Natural killer cell treated with Interleukin-12 subunit alpha and Interleukin-12 subunit beta and Interleukin-15 and Interleukin-18, amount 100 ng/mL, for 72 hours (primary cell): ENCODE measurements around the gene BTBD1. TPM values are rescaled to one million over a fixed set of nuclear protein-coding genes. Genes with fewer than 3 reads are reported as not detected.

ENCODE experiments used
- ATAC-seq, 2 donors: fragments of 150-1000 bp; cut with Tn5 transposase in 1 of 2; sonication (Bioruptor Pico), chemical (Tn5 transposase) in 1 of 2; 2 replicates each; pipeline ENCODE4 v1.10.0; 2021
- DNase-seq: peaks from one replicate; pipeline ENCODE4 v3.0.0; 2022; ENCODE audit warnings: low spot score
- H3K27ac Mint-ChIP-seq, 2 donors: 1 replicate in 1 of 2; 2 replicates in 1 of 2; pipeline ENCODE4 v1.8.0; 2022; ENCODE audit warnings: mixed read lengths in 2 of 2, mild to moderate bottlenecking in 1 of 2, moderate library complexity in 1 of 2
- H3K27me3 Mint-ChIP-seq, 2 donors: 1 replicate in 1 of 2; 2 replicates in 1 of 2; pipeline ENCODE4 v1.8.0; 2022; ENCODE audit warnings: mixed read lengths in 2 of 2
- H3K36me3 Mint-ChIP-seq: one replicate; pipeline ENCODE4 v1.8.0; 2022; ENCODE audit warnings: mixed read lengths
- H3K4me1 Mint-ChIP-seq, 2 donors: 1 replicate in 1 of 2; 2 replicates in 1 of 2; pipeline ENCODE4 v1.8.0; 2022; ENCODE audit warnings: low read depth in 2 of 2, mixed read lengths in 2 of 2, mild to moderate bottlenecking in 1 of 2
- H3K4me3 Mint-ChIP-seq: one replicate; pipeline ENCODE4 v1.8.0; 2022; ENCODE audit warnings: mixed read lengths
- H3K9me3 Mint-ChIP-seq: 2 replicates; pipeline ENCODE4 v1.8.0; 2022; ENCODE audit warnings: mixed read lengths
- total RNA-seq, 2 donors: library from RNA; stranded (reverse); gene quantifications; one replicate each; pipeline ENCODE4 v1.2.3, GENCODE V29; 2022

The BTBD1 gene
- total RNA-seq, 2 donors from 2014 or later: 63.3 to 71.9 TPM

- Mint-ChIP-seq H3K27ac (peak within 1 kb of the TSS; percentile 91 to 97), H3K4me1 (peaks cover 19 to 22% of the 10 kb centered on the region in 2 donors), H3K27me3 (no peaks in the 10 kb centered on the region), H3K36me3 (no peaks in the 10 kb centered on the region), H3K9me3 (no peaks in the 10 kb centered on the region), H3K4me3 (peak within 1 kb of the TSS; percentile 94)
- ATAC-seq: peak; percentile 94 to 97
- DNase-seq: peak; percentile 92
Observed at GRCh38 chr15:82985688-82986441, 81.2 kb downstream of the BTBD1 start, which contains the start of gene RAMAC. Gene RAMAC (plus strand): TSS chr15:82986210. CDS start chr15:82989019, 2,809 bp downstream.

- Mint-ChIP-seq H3K4me3 (no peak overlapping the region), H3K36me3 (no peaks in the 10 kb centered on the region)
- DNase-seq: no peak
Observed at GRCh38 chr15:82980981-82981380, 86.1 kb downstream of the BTBD1 start.

GRCh38 chr15:82979726-82980125 is 87.3 kb downstream of the BTBD1 start:
- H3K27ac Mint-ChIP-seq: no peak overlapping the region
- no peak overlapping the region for H3K4me3 Mint-ChIP-seq
- no peaks in the 10 kb centered on the region for H3K9me3 Mint-ChIP-seq
- H3K36me3 Mint-ChIP-seq: no peaks in the 10 kb centered on the region
- H3K27me3 Mint-ChIP-seq: no peaks in the 10 kb centered on the region
- no peak for ATAC-seq
- peaks cover 3 to 7% of the 10 kb centered on the region in 2 donors for H3K4me1 Mint-ChIP-seq
- no peak for DNase-seq

More at GRCh38 chr15:82980981-82981380, 86.1 kb downstream of the BTBD1 start:
- Mint-ChIP-seq H3K4me1 (peaks cover 16 to 17% of the 10 kb centered on the region in 2 donors), H3K27me3 (no peaks in the 10 kb centered on the region), H3K27ac (no peak overlapping the region), H3K9me3 (no peaks in the 10 kb centered on the region)
- no peak for ATAC-seq

- peaks cover 0 to 4% of the 10 kb centered on the region in 2 donors for H3K4me1 Mint-ChIP-seq
- H3K9me3 Mint-ChIP-seq: no peaks in the 10 kb centered on the region
- H3K27me3 Mint-ChIP-seq: no peaks in the 10 kb centered on the region
- no peak overlapping the region for H3K27ac Mint-ChIP-seq
- no peak overlapping the region for H3K4me3 Mint-ChIP-seq
- ATAC-seq: no peak
- DNase-seq: no peak
- H3K36me3 Mint-ChIP-seq: no peaks in the 10 kb centered on the region
Observed at GRCh38 chr15:82978438-82978837, 88.6 kb downstream of the BTBD1 start.

GRCh38 chr15:82977076-82977475 is 90.0 kb downstream of the BTBD1 start:
- ATAC-seq (no peak), DNase-seq (no peak)
- Mint-ChIP-seq H3K4me3 (no peak overlapping the region), H3K36me3 (no peaks in the 10 kb centered on the region), H3K9me3 (no peaks in the 10 kb centered on the region), H3K27ac (no peak overlapping the region), H3K4me1 (peaks cover 0 to 4% of the 10 kb centered on the region in 2 donors), H3K27me3 (no peaks in the 10 kb centered on the region)

GRCh38 chr15:82972990-82973389 is 94.1 kb downstream of the BTBD1 start:
- no peaks in the 10 kb centered on the region for H3K9me3 Mint-ChIP-seq
- DNase-seq: no peak
- no peaks in the 10 kb centered on the region for H3K27me3 Mint-ChIP-seq
- H3K4me1 Mint-ChIP-seq: peaks cover 0 to 16% of the 10 kb centered on the region in 2 donors
- H3K4me3 Mint-ChIP-seq: no peak overlapping the region
- no peak overlapping the region for H3K27ac Mint-ChIP-seq
- H3K36me3 Mint-ChIP-seq: no peaks in the 10 kb centered on the region
- no peak for ATAC-seq

GRCh38 chr15:82971218-82971984 is 95.7 kb downstream of the BTBD1 start:
- no peaks in the 10 kb centered on the region for H3K9me3 Mint-ChIP-seq
- peaks cover 9 to 27% of the 10 kb centered on the region in 2 donors for H3K4me1 Mint-ChIP-seq
- H3K27me3 Mint-ChIP-seq: no peaks in the 10 kb centered on the region
- H3K4me3 Mint-ChIP-seq: no peak overlapping the region
- no peak for DNase-seq
- ATAC-seq: no peak
- H3K36me3 Mint-ChIP-seq: no peaks in the 10 kb centered on the region
- H3K27ac Mint-ChIP-seq: no peak overlapping the region

GRCh38 chr15:82970696-82971095 is 96.4 kb downstream of the BTBD1 start:
- ATAC-seq: no peak
- H3K36me3 Mint-ChIP-seq: no peaks in the 10 kb centered on the region
- no peaks in the 10 kb centered on the region for H3K9me3 Mint-ChIP-seq
- H3K4me3 Mint-ChIP-seq: no peak overlapping the region
- H3K27me3 Mint-ChIP-seq: no peaks in the 10 kb centered on the region
- H3K4me1 Mint-ChIP-seq: peaks cover 15 to 34% of the 10 kb centered on the region in 2 donors
- no peak for DNase-seq
- no peak overlapping the region for H3K27ac Mint-ChIP-seq

- Mint-ChIP-seq H3K27ac (no peak overlapping the region), H3K27me3 (no peaks in the 10 kb centered on the region), H3K36me3 (no peaks in the 10 kb centered on the region), H3K9me3 (no peaks in the 10 kb centered on the region), H3K4me3 (no peak overlapping the region), H3K4me1 (peaks cover 15 to 37% of the 10 kb centered on the region in 2 donors)
- DNase-seq: no peak
- ATAC-seq: no peak
Observed at GRCh38 chr15:82970078-82970686, 96.9 kb downstream of the BTBD1 start.

- H3K36me3 Mint-ChIP-seq: no peaks in the 10 kb centered on the region
- no peak overlapping the region for H3K27ac Mint-ChIP-seq
- H3K27me3 Mint-ChIP-seq: no peaks in the 10 kb centered on the region
- no peak for ATAC-seq
- peaks cover 15 to 37% of the 10 kb centered on the region in 2 donors for H3K4me1 Mint-ChIP-seq
- no peak overlapping the region for H3K4me3 Mint-ChIP-seq
- no peak for DNase-seq
- no peaks in the 10 kb centered on the region for H3K9me3 Mint-ChIP-seq
Observed at GRCh38 chr15:82969353-82969752, 97.7 kb downstream of the BTBD1 start.

- H3K36me3 Mint-ChIP-seq: no peaks in the 10 kb centered on the region
- no peaks in the 10 kb centered on the region for H3K9me3 Mint-ChIP-seq
- no peaks in the 10 kb centered on the region for H3K27me3 Mint-ChIP-seq
- no peak for ATAC-seq
- no peak overlapping the region for H3K27ac Mint-ChIP-seq
- peaks cover 15 to 37% of the 10 kb centered on the region in 2 donors for H3K4me1 Mint-ChIP-seq
- no peak for DNase-seq
- no peak overlapping the region for H3K4me3 Mint-ChIP-seq
Observed at GRCh38 chr15:82968066-82968465, 99.0 kb downstream of the BTBD1 start.

- Mint-ChIP-seq H3K9me3 (no peaks in the 10 kb centered on the region), H3K27me3 (no peaks in the 10 kb centered on the region), H3K36me3 (no peaks in the 10 kb centered on the region), H3K27ac (peak overlapping the region in 1 of 2 donors; percentile 38), H3K4me1 (peaks cover 15 to 37% of the 10 kb centered on the region in 2 donors), H3K4me3 (peak overlapping the region; percentile 54)
- DNase-seq (no peak), ATAC-seq (peak; percentile 82 to 94)
Observed at GRCh38 chr15:82966671-82967071, 100.4 kb downstream of the BTBD1 start.
